K562 (cell line): ENCODE measurements around the gene PLCG2. TPM values are rescaled to one million over a fixed set of nuclear protein-coding genes. Genes with fewer than 3 reads are reported as not detected.

Source experiments
- ATAC-seq: fragments of 200-7000 bp; cut with Tn5 transposase; 3 replicates; pipeline ENCODE4 v1.9.1; 2020; ENCODE audit warnings: moderate library complexity
- BruUV-seq: library from RNA; stranded (reverse); fragments of 400-500 nt; replicated peaks from 2 replicates; lab custom pipeline; 2021; lab: Mats Ljungman, UMichigan
- CTCF ChIA-PET: fragments of 300-600 bp; formaldehyde crosslinking; extraction: SDS; loops from one replicate; lab custom pipeline; 2021; ENCODE audit warnings: low intra/inter-chr PET ratio; lab: Yijun Ruan, JAX
- POLR2A ChIA-PET: fragments of 300-600, 350-650 bp; sonication (Branson Sonifier 250); formaldehyde crosslinking; extraction: SDS; loops from one replicate; lab custom pipeline; 2021; ENCODE audit warnings: antibody characterized with exemption, inconsistent platforms; lab: Yijun Ruan, JAX
- DNase-seq, 4 experiments: peaks; one replicate each; pipeline versions ENCODE4 v3.0.0 to v3.0.0-alpha.2; 2011 to 2018; ENCODE audit warnings: low spot score in 3 of 4, mixed read lengths in 3 of 4; ENCODE audit errors: extremely low read depth in 1 of 4
- FAIRE-seq: peaks from 2 replicates; lab custom pipeline; 2011; peaks lifted over from hg19 to GRCh38; lab: Jason Lieb, UNC
- H2AFZ ChIP-seq: 2 replicates; pipeline ENCODE4 v1.6.0; 2011; ENCODE audit warnings: low read depth, low read length, control low read depth, inconsistent platforms
- H3K27ac ChIP-seq: fragments of 200-600 bp; 3 replicates; pipeline ENCODE4 v1.8.0; 2011; ENCODE audit warnings: low read depth, mild to moderate bottlenecking, control low read depth, inconsistent platforms, low read length, moderate library complexity, mixed read lengths; ENCODE audit errors: extremely low read depth
- H3K27me3 ChIP-seq, 2 experiments: fragments of 300-600 bp in 1 of 2; 2 replicates in 1 of 2; 3 replicates in 1 of 2; pipeline versions ENCODE4 v1.6.0 to v1.8.0; 2011; ENCODE audit warnings: inconsistent platforms in 2 of 2, low read length in 2 of 2, mild to moderate bottlenecking in 1 of 2, mixed read lengths in 1 of 2, moderate library complexity in 1 of 2; ENCODE audit not compliant: control insufficient read depth in 2 of 2, insufficient read depth in 2 of 2
- H3K36me3 ChIP-seq: fragments of 300-600 bp; 3 replicates; pipeline ENCODE4 v1.8.0; 2011; ENCODE audit warnings: mild to moderate bottlenecking, low read length, inconsistent platforms; ENCODE audit not compliant: control insufficient read depth, insufficient read depth
- H3K4me1 ChIP-seq, 2 experiments: fragments of 200-600 bp in 1 of 2; replicated peaks in 1 of 2; 2 replicates in 1 of 2; 3 replicates in 1 of 2; pipeline versions ENCODE4 v1.5.1 to v1.8.0; 2011; ENCODE audit warnings: inconsistent platforms in 2 of 2, low read length in 2 of 2, mild to moderate bottlenecking in 1 of 2, mixed read lengths in 1 of 2, moderate library complexity in 1 of 2; ENCODE audit not compliant: control insufficient read depth in 2 of 2, insufficient read depth in 2 of 2
- H3K4me2 ChIP-seq: 2 replicates; pipeline ENCODE4 v1.6.1; 2011; ENCODE audit warnings: low read length, control low read depth, inconsistent platforms, mixed read lengths; ENCODE audit not compliant: insufficient read depth
- H3K4me3 ChIP-seq: fragments of 200-600 bp; sonication (generic), shearing (Covaris generic); 2 replicates; pipeline ENCODE4 v1.5.1; 2016; ENCODE audit warnings: control low read depth, inconsistent platforms
- H3K79me2 ChIP-seq: fragments of 200-600 bp; 3 replicates; pipeline ENCODE4 v1.8.0; 2011; ENCODE audit warnings: low read length, inconsistent platforms; ENCODE audit not compliant: control insufficient read depth, insufficient read depth
- H3K9ac ChIP-seq, 2 experiments: 2 replicates each; pipeline versions ENCODE4 v1.6.0 to v1.6.1; 2011; ENCODE audit warnings: low read depth in 2 of 2, low read length in 2 of 2, control low read depth in 1 of 2, inconsistent platforms in 1 of 2, mild to moderate bottlenecking in 1 of 2, mixed read lengths in 1 of 2; ENCODE audit not compliant: insufficient read depth in 1 of 2
- H3K9me1 ChIP-seq: one replicate; pipeline ENCODE4 v1.6.0; 2011; ENCODE audit warnings: inconsistent platforms, mild to moderate bottlenecking, low read length, moderate library complexity; ENCODE audit not compliant: control insufficient read depth, insufficient read depth
- H3K9me3 ChIP-seq: replicated peaks from 2 replicates; pipeline ENCODE4 v1.5.1; 2011; ENCODE audit warnings: low read depth, low read length, inconsistent platforms; ENCODE audit not compliant: control insufficient read depth, insufficient read depth
- H4K20me1 ChIP-seq: replicated peaks from 2 replicates; pipeline ENCODE4 v1.6.1; 2011; ENCODE audit warnings: low read length, inconsistent platforms, mixed read lengths; ENCODE audit not compliant: control insufficient read depth, insufficient read depth
- CREBBP ChIP-seq: IDR thresholded peaks from one replicate; pipeline ENCODE4 v1.6.1; 2012; ENCODE audit warnings: low read depth, mild to moderate bottlenecking, control low read depth, inconsistent platforms, low read length
- SMAD4 ChIP-seq: fragments of 250-450 bp; sonication (Bioruptor Pico); conservative IDR thresholded peaks from 2 replicates; pipeline ENCODE4 v1.8.0; 2021; ENCODE audit warnings: inconsistent platforms, mild to moderate bottlenecking, moderate library complexity
- ZNF507 ChIP-seq: conservative IDR thresholded peaks from 2 replicates; pipeline ENCODE4 v1.6.1; 2017; ENCODE audit warnings: missing genetic modification characterization, missing compliant biosample characterization
- ZNF780A ChIP-seq: fragments of 250-450 bp; sonication (Bioruptor Pico); IDR thresholded peaks from 2 replicates; pipeline ENCODE4 v1.5.0; 2021; ENCODE audit warnings: mild to moderate bottlenecking
- WGBS: fragments of 100-300 bp; shearing (Covaris generic); methylation state at CpG from one replicate; pipeline ENCODE4 v1.1.6; 2016; ENCODE audit warnings: low coverage, mixed read lengths; ENCODE audit not compliant: insufficient coverage; ENCODE audit errors: missing lambda C conversion rate; 5-methylcytosine and 5-hydroxymethylcytosine counted together
- in situ Hi-C: fragments of 300-500 bp; cut with MboI; formaldehyde crosslinking; loops from 4 replicates; pipeline ENCODE4 v1.15.0; 2018; ENCODE audit warnings: inconsistent platforms, mixed read lengths
- intact Hi-C: fragments of 100-400 bp; cut with micrococcal nuclease; formaldehyde crosslinking; loops from 2 replicates; pipeline ENCODE4 v1.14.2; 2022
- polyA plus RNA-seq, 8 experiments: library from polyadenylated mRNA; depleted of rRNA in 4 of 8; stranded (reverse) in 5 of 8; unstranded in 3 of 8; fragments of >200 nt; fragmentation: Nextera tagmentation in 2 of 8; fragmentation: Illumina TruSeq in 1 of 8; extraction: Ambion mirVana in 2 of 8; extraction: Trizol in 1 of 8; gene quantifications; 2 replicates each; pipeline versions ENCODE4 v1.2.1 to v1.2.3, GENCODE V29; 2011 to 2014; ENCODE audit warnings: inconsistent platforms in 1 of 8, missing spikeins in 1 of 8
- total RNA-seq, 7 experiments: library from RNA; depleted of rRNA in 6 of 7; stranded (reverse); fragments of >200 nt in 6 of 7; fragmentation: Illumina TruSeq in 2 of 7; extraction: Trizol in 2 of 7; gene quantifications; 2 replicates each; pipeline versions ENCODE4 v1.2.1 to v1.2.3, GENCODE V29; 2011 to 2021; ENCODE audit warnings: low replicate concordance in 1 of 7
- TF ChIP-seq, protein P1 (sequence below): sonication (generic); IDR thresholded peaks from 2 replicates; pipeline ENCODE4 v1.6.1; 2016
- TF ChIP-seq, protein P2 (sequence below): fragments of 250-450 bp; sonication (Bioruptor Pico); IDR thresholded peaks from 2 replicates; pipeline ENCODE4 v1.4.0; 2020; ENCODE audit warnings: mild to moderate bottlenecking, moderate library complexity
- TF ChIP-seq, protein P3 (sequence below): fragments of 200-800 bp; sonication (Bioruptor generic); IDR thresholded peaks from 2 replicates; pipeline ENCODE4 v1.6.1; 2016; ENCODE audit warnings: missing genetic modification characterization, missing compliant biosample characterization

PLCG2 gene
- total and polyA plus RNA-seq, 9 of the 15 experiments (the other 6 are each of a cell fraction or from before 2014, with no cell fraction given): 0.94 to 7.1 (median 3.1) TPM

DNA sequence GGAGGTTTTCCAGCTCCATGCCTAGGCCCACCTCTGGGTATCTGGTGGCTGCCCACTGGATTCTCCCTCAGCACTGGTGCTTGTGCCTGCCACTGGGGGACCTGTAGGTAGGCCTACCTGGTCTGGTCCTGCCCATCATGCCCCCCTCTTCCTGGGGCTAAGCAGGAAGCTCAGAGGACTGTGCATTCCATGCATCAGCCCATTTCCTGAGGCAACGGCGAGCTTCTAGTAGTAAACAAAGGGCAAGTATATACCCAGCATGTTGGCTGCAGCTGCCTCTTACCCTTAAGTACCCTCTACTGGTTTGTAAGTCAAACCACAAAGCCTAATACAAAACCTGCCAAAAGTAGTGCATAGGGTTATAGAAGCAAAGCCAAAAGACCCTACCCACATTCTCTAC lies 194.6 kb downstream of the PLCG2 start:
- no peak overlapping the region for H3K4me2 ChIP-seq
- H3K9ac ChIP-seq: no peak overlapping the region
- H3K9me1 ChIP-seq: no peaks in the 10 kb centered on the region
- intact Hi-C loops: no loop called here
- H3K4me1 ChIP-seq: no peaks in the 10 kb centered on the region
- POLR2A ChIA-PET: no interaction called here
- H3K9me3 ChIP-seq: no peaks in the 10 kb centered on the region
- 0% methylated on average over 2 of the region's 2 CpGs for WGBS
- no peak for DNase-seq
- FAIRE-seq: no peak
- TF ChIP-seq ZNF780A: no peak
- TF ChIP-seq, protein P1, sequence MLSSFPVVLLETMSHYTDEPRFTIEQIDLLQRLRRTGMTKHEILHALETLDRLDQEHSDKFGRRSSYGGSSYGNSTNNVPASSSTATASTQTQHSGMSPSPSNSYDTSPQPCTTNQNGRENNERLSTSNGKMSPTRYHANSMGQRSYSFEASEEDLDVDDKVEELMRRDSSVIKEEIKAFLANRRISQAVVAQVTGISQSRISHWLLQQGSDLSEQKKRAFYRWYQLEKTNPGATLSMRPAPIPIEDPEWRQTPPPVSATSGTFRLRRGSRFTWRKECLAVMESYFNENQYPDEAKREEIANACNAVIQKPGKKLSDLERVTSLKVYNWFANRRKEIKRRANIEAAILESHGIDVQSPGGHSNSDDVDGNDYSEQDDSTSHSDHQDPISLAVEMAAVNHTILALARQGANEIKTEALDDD: no peak
- TF ChIP-seq ZNF507 (tag): no peak
- TF ChIP-seq, protein P2, sequence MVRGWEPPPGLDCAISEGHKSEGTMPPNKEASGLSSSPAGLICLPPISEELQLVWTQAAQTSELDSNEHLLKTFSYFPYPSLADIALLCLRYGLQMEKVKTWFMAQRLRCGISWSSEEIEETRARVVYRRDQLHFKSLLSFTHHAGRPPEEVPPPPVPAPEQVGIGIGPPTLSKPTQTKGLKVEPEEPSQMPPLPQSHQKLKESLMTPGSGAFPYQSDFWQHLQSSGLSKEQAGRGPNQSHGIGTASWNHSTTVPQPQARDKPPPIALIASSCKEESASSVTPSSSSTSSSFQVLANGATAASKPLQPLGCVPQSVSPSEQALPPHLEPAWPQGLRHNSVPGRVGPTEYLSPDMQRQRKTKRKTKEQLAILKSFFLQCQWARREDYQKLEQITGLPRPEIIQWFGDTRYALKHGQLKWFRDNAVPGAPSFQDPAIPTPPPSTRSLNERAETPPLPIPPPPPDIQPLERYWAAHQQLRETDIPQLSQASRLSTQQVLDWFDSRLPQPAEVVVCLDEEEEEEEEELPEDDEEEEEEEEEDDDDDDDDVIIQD (CRISPR knock-in tag): no peak
- no peak for TF ChIP-seq CREBBP
- no peak for TF ChIP-seq SMAD4 (CRISPR knock-in tag)
- TF ChIP-seq, protein P3, sequence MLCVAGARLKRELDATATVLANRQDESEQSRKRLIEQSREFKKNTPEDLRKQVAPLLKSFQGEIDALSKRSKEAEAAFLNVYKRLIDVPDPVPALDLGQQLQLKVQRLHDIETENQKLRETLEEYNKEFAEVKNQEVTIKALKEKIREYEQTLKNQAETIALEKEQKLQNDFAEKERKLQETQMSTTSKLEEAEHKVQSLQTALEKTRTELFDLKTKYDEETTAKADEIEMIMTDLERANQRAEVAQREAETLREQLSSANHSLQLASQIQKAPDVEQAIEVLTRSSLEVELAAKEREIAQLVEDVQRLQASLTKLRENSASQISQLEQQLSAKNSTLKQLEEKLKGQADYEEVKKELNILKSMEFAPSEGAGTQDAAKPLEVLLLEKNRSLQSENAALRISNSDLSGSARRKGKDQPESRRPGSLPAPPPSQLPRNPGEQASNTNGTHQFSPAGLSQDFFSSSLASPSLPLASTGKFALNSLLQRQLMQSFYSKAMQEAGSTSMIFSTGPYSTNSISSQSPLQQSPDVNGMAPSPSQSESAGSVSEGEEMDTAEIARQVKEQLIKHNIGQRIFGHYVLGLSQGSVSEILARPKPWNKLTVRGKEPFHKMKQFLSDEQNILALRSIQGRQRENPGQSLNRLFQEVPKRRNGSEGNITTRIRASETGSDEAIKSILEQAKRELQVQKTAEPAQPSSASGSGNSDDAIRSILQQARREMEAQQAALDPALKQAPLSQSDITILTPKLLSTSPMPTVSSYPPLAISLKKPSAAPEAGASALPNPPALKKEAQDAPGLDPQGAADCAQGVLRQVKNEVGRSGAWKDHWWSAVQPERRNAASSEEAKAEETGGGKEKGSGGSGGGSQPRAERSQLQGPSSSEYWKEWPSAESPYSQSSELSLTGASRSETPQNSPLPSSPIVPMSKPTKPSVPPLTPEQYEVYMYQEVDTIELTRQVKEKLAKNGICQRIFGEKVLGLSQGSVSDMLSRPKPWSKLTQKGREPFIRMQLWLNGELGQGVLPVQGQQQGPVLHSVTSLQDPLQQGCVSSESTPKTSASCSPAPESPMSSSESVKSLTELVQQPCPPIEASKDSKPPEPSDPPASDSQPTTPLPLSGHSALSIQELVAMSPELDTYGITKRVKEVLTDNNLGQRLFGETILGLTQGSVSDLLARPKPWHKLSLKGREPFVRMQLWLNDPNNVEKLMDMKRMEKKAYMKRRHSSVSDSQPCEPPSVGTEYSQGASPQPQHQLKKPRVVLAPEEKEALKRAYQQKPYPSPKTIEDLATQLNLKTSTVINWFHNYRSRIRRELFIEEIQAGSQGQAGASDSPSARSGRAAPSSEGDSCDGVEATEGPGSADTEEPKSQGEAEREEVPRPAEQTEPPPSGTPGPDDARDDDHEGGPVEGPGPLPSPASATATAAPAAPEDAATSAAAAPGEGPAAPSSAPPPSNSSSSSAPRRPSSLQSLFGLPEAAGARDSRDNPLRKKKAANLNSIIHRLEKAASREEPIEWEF (CRISPR knock-in tag): no peak
- TF ChIP-seq, all 486 proteins: peak for 0
- no peak for ATAC-seq
- CTCF ChIA-PET: no interaction called here
- H3K79me2 ChIP-seq: no peaks in the 10 kb centered on the region
- 0 out of 5 replicates have a peak, but pooled peaks cover 0 to 3% of the 10 kb centered on the region in 2 experiments for H3K27me3 ChIP-seq
- BruUV-seq: no TSS peak
- no peak overlapping the region for H3K27ac ChIP-seq
- H3K36me3 ChIP-seq: no peaks in the 10 kb centered on the region
- in situ Hi-C loops: no loop called here
- H4K20me1 ChIP-seq: no peaks in the 10 kb centered on the region
- no peak overlapping the region for H3K4me3 ChIP-seq
- H2AFZ ChIP-seq: no peak overlapping the region
